SU-DHL-6 (cell line): ENCODE data around the gene EIF5B.

Experiments
- EZH2phosphoT487 ChIP-seq: fragments of 200-600 bp; sonication (generic), shearing (Covaris generic); conservative IDR thresholded peaks from 2 replicates; pipeline ENCODE4 v1.6.1; 2018; ENCODE audit warnings: mild to moderate bottlenecking, antibody characterized with exemption, low read length, moderate library complexity, mixed read lengths
- TF ChIP-seq, protein P1 (sequence below): fragments of 200-600 bp; sonication (generic); IDR thresholded peaks from one replicate; pipeline ENCODE4 v1.5.1; 2017; ENCODE audit warnings: antibody characterized with exemption, mild to moderate bottlenecking, low read length, moderate library complexity; ENCODE audit not compliant: insufficient read depth, poor library complexity, severe bottlenecking

- TF ChIP-seq EZH2phosphoT487, result no peak
- TF ChIP-seq, protein P1, sequence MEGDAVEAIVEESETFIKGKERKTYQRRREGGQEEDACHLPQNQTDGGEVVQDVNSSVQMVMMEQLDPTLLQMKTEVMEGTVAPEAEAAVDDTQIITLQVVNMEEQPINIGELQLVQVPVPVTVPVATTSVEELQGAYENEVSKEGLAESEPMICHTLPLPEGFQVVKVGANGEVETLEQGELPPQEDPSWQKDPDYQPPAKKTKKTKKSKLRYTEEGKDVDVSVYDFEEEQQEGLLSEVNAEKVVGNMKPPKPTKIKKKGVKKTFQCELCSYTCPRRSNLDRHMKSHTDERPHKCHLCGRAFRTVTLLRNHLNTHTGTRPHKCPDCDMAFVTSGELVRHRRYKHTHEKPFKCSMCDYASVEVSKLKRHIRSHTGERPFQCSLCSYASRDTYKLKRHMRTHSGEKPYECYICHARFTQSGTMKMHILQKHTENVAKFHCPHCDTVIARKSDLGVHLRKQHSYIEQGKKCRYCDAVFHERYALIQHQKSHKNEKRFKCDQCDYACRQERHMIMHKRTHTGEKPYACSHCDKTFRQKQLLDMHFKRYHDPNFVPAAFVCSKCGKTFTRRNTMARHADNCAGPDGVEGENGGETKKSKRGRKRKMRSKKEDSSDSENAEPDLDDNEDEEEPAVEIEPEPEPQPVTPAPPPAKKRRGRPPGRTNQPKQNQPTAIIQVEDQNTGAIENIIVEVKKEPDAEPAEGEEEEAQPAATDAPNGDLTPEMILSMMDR, result no peak
These were observed 82.8 kb downstream of the EIF5B start for GRCh38 chr2:99420031-99420430.
